ENCODE data around the gene IDH3G. TPM values are rescaled to one million over a fixed set of nuclear protein-coding genes. Genes with fewer than 3 reads are reported as not detected.

The IDH3G gene
- total and polyA plus RNA-seq, 2 donors (not counting 3 experiments of a cell fraction or from before 2014, with no cell fraction given) = 57.7 to 116 TPM

DNA sequence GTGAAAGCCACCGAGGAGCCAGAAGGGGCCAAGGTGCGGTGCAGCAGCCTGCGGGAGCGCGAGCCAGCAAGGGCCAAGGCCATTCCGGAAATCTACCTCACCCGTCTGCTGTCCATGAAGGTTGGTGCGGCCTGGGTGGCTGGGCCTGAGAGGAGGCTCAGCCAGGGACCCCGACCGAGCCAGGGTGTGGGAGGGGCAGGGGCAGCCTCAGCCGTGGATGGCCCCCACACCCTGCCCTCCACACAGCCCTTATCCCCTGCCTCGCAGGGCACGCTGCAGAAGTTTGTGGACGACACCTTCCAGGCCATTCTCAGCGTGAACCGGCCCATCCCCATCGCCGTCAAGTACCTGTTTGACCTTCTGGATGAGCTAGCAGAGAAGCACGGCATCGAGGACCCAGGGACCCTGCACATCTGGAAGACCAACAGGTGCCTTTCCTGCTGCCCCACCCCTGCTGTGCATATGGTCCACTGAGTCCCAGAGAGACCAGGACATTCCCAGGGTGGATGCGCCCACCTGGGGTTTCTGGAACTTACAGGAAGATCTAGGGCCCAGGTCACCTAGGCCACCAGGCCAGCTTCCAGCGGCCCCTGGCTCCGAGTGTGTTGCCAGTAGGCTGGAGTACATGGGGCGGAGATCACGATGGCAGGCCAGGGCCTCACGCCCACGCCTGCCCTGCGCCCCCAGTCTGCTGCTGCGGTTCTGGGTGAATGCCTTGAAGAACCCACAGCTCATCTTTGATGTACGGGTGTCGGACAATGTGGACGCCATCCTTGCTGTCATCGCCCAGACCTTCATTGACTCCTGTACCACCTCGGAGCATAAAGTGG lies 16.7 kb downstream of the IDH3G start:
- Histone ChIP-seq H4K20me1 (replicated peaks; ENCODE audit: control insufficient read depth, extremely low read depth, insufficient read depth, low read length) (no peaks in the 10 kb centered on the region), H3K9ac (replicated peaks; ENCODE audit: extremely low read depth, insufficient read depth, low read length) (no peak overlapping the region), H3K79me2 (ENCODE audit: control insufficient read depth, insufficient read depth, low read length) (no peaks in the 10 kb centered on the region), H3K27ac (ENCODE audit: insufficient read depth, low read depth, low read length) (no peak overlapping the region), H2AFZ (ENCODE audit: low read depth, low read length) (no peak overlapping the region), H3K27me3 (ENCODE audit: control insufficient read depth in 2 of 2, insufficient read depth in 2 of 2, low read length in 2 of 2) (no peaks in the 10 kb centered on the region), H3K4me3 (replicated peaks in 1 of 3; ENCODE audit: insufficient read depth in 1 of 3, low read depth in 1 of 3, low read length in 3 of 3) (no peak overlapping the region), H3K4me2 (ENCODE audit: insufficient read depth, low read length) (no peak overlapping the region), H3K4me1 (ENCODE audit: control insufficient read depth, extremely low read depth, insufficient read depth, low read length) (no peaks in the 10 kb centered on the region), H3K36me3 (ENCODE audit: control insufficient read depth in 2 of 2, extremely low read depth in 1 of 2, insufficient read depth in 2 of 2, low read length in 2 of 2) (peaks cover 0 to 7% of the 10 kb centered on the region in 2 experiments), H3K9me3 (replicated peaks; ENCODE audit: control insufficient read depth, insufficient read depth, low read length) (no peaks in the 10 kb centered on the region), H3K9me1 (replicated peaks; ENCODE audit: control insufficient read depth, extremely low read depth, insufficient read depth, low read length) (no peaks in the 10 kb centered on the region)
- dilution Hi-C loops (cut with MboI; ENCODE audit: extremely low pct_ligation_motif_present, low sequenced_read_pairs) (no loop called here), intact Hi-C loops (cut with micrococcal nuclease) (no loop called here)
- ChIA-PET POLR2A (no interaction called here), CTCF (interaction anchor here (0.9 to 1.1 kb wide), 2 partner anchors 13 to 170 kb away, joined by 3 to 6 read pairs; partner anchors contain the start of gene PLXNB3)
- TF ChIP-seq FOS (IDR thresholded peaks at IDR 0.05; ENCODE audit: borderline replicate concordance, insufficient read depth, low read length) = no peak
- DNase-seq (ENCODE audit: low read depth, low spot score) (no peak), FAIRE-seq (no peak)
- BruUV-seq (replicated peaks) = no TSS peak

DNA sequence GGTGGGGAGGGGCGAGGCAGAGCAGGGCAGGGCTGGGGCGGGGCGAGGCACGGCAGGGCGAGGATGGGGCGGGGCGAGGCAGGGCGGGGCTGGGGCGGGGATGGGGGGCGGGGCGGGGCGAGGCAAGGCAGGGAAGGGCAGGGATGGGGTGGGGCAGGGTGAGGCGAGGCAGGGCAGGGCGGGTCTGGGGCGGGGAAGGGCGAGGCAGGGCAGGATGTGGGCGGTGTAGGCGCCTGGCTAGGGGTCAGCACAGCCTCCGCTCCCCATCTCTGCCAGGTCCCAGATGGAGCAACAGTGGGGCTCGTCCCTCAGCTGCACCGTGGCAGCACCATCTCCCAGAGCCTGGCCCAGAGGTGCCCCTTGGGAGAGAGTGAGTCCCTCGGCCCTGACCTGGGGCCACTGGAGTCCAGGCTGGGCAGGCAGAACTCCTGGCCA lies 17.5 kb downstream of the IDH3G start:
- Histone ChIP-seq H3K9me1 (replicated peaks; ENCODE audit: control insufficient read depth, extremely low read depth, insufficient read depth, low read length) (no peaks in the 10 kb centered on the region), H3K79me2 (ENCODE audit: control insufficient read depth, insufficient read depth, low read length) (no peaks in the 10 kb centered on the region), H3K9ac (replicated peaks; ENCODE audit: extremely low read depth, insufficient read depth, low read length) (no peak overlapping the region), H3K36me3 (ENCODE audit: control insufficient read depth in 2 of 2, extremely low read depth in 1 of 2, insufficient read depth in 2 of 2, low read length in 2 of 2) (peaks cover 0 to 11% of the 10 kb centered on the region in 2 experiments), H3K4me3 (replicated peaks in 1 of 3; ENCODE audit: insufficient read depth in 1 of 3, low read depth in 1 of 3, low read length in 3 of 3) (no peak overlapping the region), H3K9me3 (replicated peaks; ENCODE audit: control insufficient read depth, insufficient read depth, low read length) (no peaks in the 10 kb centered on the region), H3K27me3 (ENCODE audit: control insufficient read depth in 2 of 2, insufficient read depth in 2 of 2, low read length in 2 of 2) (no peaks in the 10 kb centered on the region), H2AFZ (ENCODE audit: low read depth, low read length) (no peak overlapping the region), H3K27ac (ENCODE audit: insufficient read depth, low read depth, low read length) (no peak overlapping the region), H4K20me1 (replicated peaks; ENCODE audit: control insufficient read depth, extremely low read depth, insufficient read depth, low read length) (no peaks in the 10 kb centered on the region), H3K4me2 (ENCODE audit: insufficient read depth, low read length) (no peak overlapping the region), H3K4me1 (ENCODE audit: control insufficient read depth, extremely low read depth, insufficient read depth, low read length) (no peaks in the 10 kb centered on the region)
- intact Hi-C loops (cut with micrococcal nuclease) = no loop called here
- FAIRE-seq (no peak), DNase-seq (ENCODE audit: low read depth, low spot score) (no peak)
- BruUV-seq (replicated peaks) = no TSS peak
- dilution Hi-C loops (cut with MboI; ENCODE audit: extremely low pct_ligation_motif_present, low sequenced_read_pairs) = no loop called here
- ChIA-PET POLR2A (no interaction called here), CTCF (no interaction called here)
- TF ChIP-seq, protein P1, sequence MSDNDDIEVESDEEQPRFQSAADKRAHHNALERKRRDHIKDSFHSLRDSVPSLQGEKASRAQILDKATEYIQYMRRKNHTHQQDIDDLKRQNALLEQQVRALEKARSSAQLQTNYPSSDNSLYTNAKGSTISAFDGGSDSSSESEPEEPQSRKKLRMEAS (IDR thresholded peaks at IDR 0.05; ENCODE audit: insufficient read depth, insufficient read length) = no peak
- no peak for TF ChIP-seq MYC (IDR thresholded peaks at IDR 0.05; ENCODE audit: low read depth, low read length)
- no peak for TF ChIP-seq EZH2 (IDR thresholded peaks at IDR 0.05; ENCODE audit: borderline replicate concordance, low read depth, low read length, severe bottlenecking)
- TF ChIP-seq JUN (IDR thresholded peaks at IDR 0.05; ENCODE audit: borderline replicate concordance, insufficient read depth, insufficient read length, low read depth) = no peak
- no peak for TF ChIP-seq GATA2 (IDR thresholded peaks at IDR 0.05; ENCODE audit: insufficient read depth, insufficient read length, low read depth, low read length)
- TF ChIP-seq FOS (IDR thresholded peaks at IDR 0.05; ENCODE audit: borderline replicate concordance, insufficient read depth, low read length) = no peak
- no peak for TF ChIP-seq POLR2AphosphoS5 (IDR thresholded peaks at IDR 0.05; ENCODE audit: insufficient read depth, low read depth, low read length)
- TF ChIP-seq POLR2A (IDR thresholded peaks at IDR 0.05; ENCODE audit: low read depth, low read length) = no peak
- TF ChIP-seq, protein P2, sequence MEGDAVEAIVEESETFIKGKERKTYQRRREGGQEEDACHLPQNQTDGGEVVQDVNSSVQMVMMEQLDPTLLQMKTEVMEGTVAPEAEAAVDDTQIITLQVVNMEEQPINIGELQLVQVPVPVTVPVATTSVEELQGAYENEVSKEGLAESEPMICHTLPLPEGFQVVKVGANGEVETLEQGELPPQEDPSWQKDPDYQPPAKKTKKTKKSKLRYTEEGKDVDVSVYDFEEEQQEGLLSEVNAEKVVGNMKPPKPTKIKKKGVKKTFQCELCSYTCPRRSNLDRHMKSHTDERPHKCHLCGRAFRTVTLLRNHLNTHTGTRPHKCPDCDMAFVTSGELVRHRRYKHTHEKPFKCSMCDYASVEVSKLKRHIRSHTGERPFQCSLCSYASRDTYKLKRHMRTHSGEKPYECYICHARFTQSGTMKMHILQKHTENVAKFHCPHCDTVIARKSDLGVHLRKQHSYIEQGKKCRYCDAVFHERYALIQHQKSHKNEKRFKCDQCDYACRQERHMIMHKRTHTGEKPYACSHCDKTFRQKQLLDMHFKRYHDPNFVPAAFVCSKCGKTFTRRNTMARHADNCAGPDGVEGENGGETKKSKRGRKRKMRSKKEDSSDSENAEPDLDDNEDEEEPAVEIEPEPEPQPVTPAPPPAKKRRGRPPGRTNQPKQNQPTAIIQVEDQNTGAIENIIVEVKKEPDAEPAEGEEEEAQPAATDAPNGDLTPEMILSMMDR (IDR thresholded peaks at IDR 0.05; ENCODE audit: extremely low read depth in 1 of 2, insufficient read depth in 1 of 2, low read depth in 1 of 2, low read length in 2 of 2) = no peak

All from endothelial cell of umbilical vein (primary cell).